ENCODE results near the gene SMC6.
A peak's percentile ranks its signal among the peaks of the same experiment; 100 is the strongest.

Gene SMC6

GRCh38 chr2:17759805-17760204, 6.2 kb upstream of the SMC6 start:
- no peak for DNase-seq

GRCh38 chr2:17758118-17758517, 4.5 kb upstream of the SMC6 start:
- DNase-seq = no peak

GRCh38 chr2:17757321-17757720, 3.7 kb upstream of the SMC6 start:
- DNase-seq = no peak

GRCh38 chr2:17756668-17757067, 3.1 kb upstream of the SMC6 start:
- no peak for DNase-seq

GRCh38 chr2:17754773-17755425, 1.3 kb upstream of the SMC6 start:
- DNase-seq = no peak

- DNase-seq = peak; percentile 45
These were observed 463 bp downstream of the SMC6 start for GRCh38 chr2:17752892-17753802.

GRCh38 chr2:17752246-17752645, 1.4 kb downstream of the SMC6 start:
- no peak for DNase-seq

GRCh38 chr2:17749753-17750438, 3.7 kb downstream of the SMC6 start:
- no peak for DNase-seq

- no peak for DNase-seq
These were observed 4.9 kb downstream of the SMC6 start for GRCh38 chr2:17748745-17749144.

GRCh38 chr2:17747684-17748452, 5.7 kb downstream of the SMC6 start:
- DNase-seq = no peak

- DNase-seq = no peak
These were observed 13.4 kb downstream of the SMC6 start for GRCh38 chr2:17740203-17740602.

- DNase-seq = no peak
These were observed 16.6 kb downstream of the SMC6 start for GRCh38 chr2:17736989-17737388.

GRCh38 chr2:17735864-17736263, 17.7 kb downstream of the SMC6 start:
- DNase-seq = no peak

- DNase-seq = no peak
These were observed 20.0 kb downstream of the SMC6 start for GRCh38 chr2:17733599-17733998.

GRCh38 chr2:17729880-17730279, 23.7 kb downstream of the SMC6 start:
- no peak for DNase-seq

GRCh38 chr2:17728210-17728609, 25.4 kb downstream of the SMC6 start:
- DNase-seq = no peak

- no peak for DNase-seq
These were observed 33.8 kb downstream of the SMC6 start for GRCh38 chr2:17719562-17720371.

GRCh38 chr2:17718689-17719088, 34.9 kb downstream of the SMC6 start:
- no peak for DNase-seq

GRCh38 chr2:17717666-17718065, 35.9 kb downstream of the SMC6 start:
- no peak for DNase-seq

- no peak for DNase-seq
These were observed 40.3 kb downstream of the SMC6 start for GRCh38 chr2:17713291-17713690.

GRCh38 chr2:17710547-17711248, 42.9 kb downstream of the SMC6 start:
- no peak for DNase-seq

All from activated CD8-positive, alpha-beta memory T cell treated with anti-CD3 and anti-CD28 coated beads, Interleukin-2, amount 50 U/mL, for 4 hours (primary cell).